ENCODE results near the gene ELOVL1.
"Not testable (repeated sequence)": the region's sequence is repeated elsewhere in the genome, so short reads cannot be mapped to it uniquely, and the experiment has no call there.

ELOVL1 gene

DNA sequence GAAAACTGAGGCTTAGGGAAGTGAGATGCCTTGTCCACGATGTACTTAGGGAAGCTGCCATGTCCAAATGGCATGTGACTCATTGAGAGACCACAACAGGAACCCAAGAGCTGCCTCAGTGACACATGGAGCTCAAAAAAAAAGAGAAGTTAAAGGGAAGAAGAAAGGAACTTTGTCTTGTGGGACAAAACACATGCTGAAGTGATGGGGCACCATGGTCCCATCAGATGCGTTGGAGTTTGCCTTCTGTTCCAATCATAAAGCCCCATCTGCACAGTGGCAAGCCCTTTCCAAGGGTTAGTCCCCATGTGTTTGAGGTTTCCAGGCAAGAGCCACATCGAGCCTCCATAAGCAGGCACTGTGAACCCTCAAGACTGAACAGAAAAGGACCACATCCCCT lies 13.8 kb upstream of the ELOVL1 start:
- no peak for DNase-seq (ENCODE audit: low read depth)

DNA sequence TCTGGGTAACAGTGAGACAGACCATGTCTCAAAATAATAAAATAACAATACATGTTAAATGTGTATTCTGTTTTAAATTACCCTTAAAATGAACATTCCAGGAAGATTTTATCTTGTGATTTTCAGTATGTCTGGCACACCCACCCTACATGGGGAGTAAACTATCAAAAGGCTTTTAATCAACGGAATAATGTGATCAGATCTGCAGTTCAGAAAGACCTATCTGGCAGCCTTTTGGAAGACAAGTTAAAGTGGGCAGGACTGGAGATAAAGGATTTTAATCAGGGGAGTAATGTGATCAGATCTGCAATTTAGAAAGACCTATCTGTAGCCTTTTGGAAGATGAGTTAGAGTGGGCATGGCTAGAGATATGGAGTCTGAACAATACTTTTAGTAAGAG lies 11.7 kb upstream of the ELOVL1 start:
- no peak for DNase-seq (ENCODE audit: low read depth)

DNA sequence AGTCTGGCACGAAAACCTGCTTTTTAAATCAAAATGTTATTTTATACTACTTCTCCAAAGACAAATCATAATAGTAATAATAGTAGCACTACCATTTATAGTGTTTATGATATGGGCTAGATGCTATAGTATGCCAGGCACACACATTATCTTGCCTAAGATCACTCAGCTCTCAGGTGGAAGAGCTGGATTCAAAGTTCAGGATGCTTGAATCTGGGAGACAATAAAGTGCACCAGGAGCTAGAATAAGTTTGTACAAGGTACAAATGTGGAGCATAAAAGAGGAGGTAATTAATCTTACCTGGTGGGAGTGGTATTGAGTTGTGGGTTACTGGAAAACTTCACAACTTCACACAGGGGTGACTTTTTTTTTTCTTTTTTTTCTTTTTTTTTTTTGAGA lies 10.0 kb upstream of the ELOVL1 start:
- no peak for DNase-seq (ENCODE audit: low read depth)

DNA sequence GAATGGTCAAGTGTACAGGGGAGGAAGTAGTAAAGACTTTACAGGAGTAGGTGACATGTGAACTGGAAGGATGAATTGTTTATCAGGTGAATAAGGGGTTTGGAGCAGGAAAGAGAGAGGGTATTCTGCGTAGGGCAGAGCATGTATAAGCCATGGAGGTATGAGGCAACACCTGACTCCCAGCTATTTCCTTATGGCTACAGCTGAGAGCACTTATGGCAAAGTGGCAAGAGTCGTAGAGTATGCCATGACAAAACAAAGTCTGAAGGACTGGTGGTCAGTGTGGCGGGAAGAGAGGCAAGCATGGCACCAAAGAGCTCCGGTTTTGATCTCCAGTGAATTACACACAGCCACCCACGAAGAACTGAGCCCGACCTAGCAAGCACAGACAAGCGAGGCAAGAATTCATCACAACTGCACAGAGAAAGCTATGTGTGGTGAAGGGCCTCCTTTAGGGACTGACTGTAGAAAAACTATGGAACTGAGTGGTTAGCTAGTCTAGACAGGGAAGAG lies 9.0 kb upstream of the ELOVL1 start:
- DNase-seq (ENCODE audit: low read depth): no peak

DNA sequence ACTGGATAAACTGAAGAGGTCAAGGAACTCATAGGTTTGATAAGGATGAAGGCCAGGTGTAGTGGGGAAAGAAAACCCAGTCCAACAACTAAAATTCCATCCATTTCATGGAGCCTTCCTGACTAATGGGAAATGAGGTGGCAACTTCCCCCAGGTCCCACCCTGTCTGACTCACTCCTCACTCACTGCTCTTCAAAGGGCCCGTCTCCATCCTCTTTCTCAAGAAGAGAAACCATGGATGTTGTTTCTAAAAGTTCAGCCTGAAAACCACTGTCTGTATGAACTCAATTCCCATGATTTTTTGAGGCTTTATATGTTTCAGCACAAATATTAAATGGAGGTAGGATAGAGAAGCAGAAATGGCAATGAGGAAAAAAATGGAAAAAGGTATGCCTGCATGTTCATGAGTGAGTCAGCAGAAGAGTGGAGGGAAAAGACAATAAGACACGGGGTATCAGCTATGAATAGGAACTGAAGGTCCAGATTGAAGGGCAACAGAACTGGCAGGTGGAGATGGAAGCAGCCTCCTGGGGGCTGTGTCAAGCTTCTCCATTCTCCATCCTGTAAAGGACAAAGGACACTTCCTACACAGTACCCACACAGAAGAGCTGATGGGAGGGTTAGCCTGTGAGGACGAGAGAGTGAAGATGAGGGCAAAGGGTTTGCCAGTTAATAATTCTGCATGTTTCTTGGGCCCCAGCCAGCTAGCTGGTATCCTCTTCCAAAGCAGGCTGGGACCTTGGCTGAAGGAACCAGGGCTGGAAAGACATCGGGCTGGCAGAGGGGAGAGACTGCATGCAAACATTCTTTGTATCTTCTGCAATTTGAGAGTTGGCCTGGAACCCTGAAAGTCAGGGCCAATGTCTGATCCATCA lies 5.5 kb upstream of the ELOVL1 start:
- DNase-seq (ENCODE audit: low read depth): no peak

DNA sequence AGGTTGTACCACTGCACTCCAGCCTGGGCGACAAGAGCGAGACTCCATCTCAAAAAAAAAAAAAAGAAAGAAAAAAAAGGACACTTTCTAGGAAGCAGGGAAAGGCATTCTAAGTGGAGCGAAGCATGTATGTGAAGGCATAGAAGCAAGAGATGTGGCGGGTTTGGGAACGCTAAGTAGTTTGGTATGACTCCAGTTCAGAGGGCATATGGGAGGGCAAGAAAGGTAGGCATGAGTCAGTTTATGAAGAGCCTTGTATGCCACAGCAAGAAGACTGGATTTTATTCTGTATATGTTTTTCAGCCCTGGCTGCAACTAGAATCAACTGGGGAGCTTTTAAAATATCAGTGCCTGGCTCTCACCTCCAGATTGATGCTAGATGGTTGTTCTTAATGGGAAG lies 4.4 kb upstream of the ELOVL1 start:
- DNase-seq (ENCODE audit: low read depth): no peak

DNA sequence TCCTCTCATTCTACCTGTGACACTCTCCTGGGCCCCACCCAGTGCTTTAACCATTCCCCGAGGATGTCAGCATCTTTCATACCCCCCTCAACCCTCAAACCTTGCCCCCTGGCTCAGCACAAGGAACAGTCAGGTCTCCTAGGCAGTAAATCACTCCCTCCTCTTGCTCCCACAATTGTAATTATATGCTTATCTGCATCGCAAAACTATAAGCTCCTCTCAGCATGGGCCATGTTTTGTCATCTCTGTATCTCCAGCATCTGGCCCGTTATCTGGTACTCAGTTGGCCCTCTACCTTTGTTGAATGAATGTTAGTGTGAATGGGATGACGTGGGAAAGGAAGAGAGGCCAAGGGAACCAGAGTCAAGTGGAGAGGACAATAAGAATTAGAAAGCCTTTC lies 2.8 kb upstream of the ELOVL1 start:
- no peak for DNase-seq (ENCODE audit: low read depth)

DNA sequence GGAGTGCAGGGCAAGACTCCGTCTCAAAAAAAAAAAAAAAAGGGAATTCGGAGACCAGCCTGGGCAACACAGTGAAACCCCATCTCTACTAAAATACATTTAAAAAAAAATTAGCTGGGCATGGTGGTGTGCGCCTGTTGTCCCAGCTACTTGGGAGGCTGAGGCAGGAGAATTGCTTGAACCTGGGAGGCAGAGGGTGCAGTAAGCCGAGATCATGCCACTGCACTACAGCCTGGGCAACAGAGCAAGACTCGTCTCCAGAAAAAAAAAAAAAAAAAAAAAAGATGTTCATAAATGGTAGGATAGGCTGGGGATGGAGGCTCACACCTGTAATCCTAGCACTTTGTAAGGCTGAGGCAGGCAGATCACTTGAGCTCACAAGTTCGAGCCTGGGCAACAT lies 2.0 kb upstream of the ELOVL1 start:
- not testable (repeated sequence) for DNase-seq (ENCODE audit: low read depth)

DNA sequence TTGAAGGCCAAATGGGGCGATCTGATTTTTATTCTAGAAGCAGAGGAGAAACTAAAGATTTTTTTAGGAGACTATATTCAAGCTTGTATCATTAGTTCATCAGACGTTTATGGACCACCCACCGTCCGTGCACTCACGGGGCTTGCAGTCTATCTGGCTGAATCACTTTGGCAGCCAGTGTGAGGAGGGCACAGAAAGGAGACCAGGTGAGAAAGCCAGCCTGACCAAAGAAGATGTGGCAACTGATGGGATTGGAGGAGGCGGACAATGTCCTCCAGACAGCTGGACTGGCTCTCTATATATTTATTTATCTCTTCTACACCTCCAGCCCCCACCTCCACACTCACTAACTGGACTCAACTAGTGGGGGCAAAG lies 822 bp upstream of the ELOVL1 start:
- no peak for DNase-seq (ENCODE audit: low read depth)

DNA sequence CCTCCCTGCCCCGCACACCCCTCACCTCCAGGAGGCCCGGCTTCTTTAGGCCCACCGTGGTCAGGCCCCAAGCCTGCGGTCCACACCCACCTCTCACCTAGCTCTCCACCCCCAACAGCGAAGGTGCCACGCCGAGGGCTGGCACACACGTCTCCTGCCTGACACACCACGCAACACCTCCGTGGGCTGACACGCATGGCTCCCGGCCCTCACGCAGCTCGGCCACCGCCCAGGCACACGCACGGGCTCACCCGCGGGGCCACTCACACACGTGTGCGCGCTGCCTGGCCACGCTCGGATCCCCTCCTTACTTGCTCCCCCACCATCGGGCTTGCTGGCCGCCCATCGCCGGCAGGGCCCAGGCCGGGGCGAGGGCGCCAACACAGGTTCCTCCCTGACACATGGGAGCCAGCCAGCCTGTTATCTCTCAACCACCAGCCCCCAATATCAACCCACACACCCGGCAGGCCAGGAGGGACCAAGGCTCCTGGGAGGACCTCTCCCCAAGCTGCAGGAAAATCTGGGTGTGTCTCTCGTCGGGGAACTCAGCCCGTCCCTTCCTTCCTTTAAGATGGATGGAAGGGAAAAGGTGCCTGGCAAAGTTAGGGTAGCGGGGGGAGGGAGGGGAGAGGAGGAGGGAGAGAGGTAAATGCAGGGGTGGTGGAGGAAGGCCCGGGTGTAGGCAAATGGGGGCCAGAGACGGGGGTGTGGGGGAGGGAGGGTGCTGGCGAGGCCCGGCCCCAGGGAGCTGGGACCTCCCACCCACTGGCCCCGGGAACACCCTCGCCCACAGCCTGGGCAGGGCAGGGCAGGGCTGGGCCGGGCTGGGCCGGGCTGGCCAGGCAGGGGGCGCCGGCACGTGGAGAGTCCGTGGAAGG lies 546 bp downstream of the ELOVL1 start:
- DNase-seq (ENCODE audit: low read depth): peak; percentile 21

DNA sequence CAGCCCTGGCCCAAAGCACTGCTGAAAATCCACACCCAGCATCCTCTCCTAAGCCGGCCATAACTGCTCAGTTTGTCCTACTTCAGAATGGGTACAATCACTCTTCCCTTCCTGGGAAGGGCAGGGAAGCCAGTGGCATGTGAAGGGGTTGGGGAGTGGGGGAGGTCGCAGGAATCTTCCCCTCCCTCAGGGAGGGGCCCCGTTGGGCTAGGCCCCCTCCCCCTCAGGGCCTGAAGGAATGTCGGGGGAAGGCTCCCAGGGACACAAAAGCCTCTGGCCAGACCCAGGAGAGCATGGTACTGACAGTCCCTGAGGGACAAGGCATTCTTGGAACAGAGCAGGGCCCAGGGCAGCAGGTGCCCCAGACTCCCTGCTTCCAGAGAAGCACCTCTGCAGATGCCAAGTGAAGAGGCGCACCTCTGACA lies 1.2 kb downstream of the ELOVL1 start:
- DNase-seq (ENCODE audit: low read depth): no peak

DNA sequence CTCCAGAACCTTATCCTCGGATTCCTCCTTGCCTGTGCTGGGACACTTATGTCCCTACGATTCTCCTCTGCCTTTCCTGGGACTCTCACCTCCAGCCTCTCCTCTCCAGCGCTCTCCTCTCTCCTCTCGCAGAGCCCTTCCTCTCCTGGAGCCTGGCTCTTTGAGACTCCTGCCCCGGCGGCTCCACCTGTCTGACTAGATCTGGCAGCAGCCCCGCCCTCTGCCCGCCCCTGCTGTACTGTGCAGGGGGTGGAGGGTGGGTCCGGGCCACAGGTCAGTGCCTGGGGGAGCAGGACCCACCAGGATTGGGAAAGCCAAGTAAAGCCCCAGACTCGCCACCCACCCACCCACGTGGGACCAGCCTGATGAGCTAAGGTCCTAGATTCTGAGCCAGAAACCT lies 1.6 kb downstream of the ELOVL1 start:
- peak; percentile 13 for DNase-seq (ENCODE audit: low read depth)

DNA sequence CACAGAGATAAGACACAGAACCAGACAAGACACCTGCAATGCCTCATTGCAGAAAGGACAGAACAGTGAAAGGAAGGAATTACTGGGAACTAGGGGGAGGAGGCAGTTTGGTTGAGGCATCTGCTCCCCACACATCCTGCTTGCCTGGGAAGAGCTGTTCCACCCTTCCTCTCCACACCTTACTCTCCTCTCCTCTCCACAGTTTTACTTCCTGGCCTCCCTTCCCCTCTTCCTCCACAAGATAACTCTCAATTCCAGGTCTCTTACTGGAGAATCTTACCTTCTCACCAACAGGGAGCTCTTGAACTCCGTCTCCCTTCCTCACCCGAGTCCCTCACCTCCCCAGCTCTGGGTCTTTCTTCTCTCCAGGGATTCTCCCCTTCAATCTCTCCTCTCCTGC lies 2.1 kb downstream of the ELOVL1 start:
- no peak for DNase-seq (ENCODE audit: low read depth)

DNA sequence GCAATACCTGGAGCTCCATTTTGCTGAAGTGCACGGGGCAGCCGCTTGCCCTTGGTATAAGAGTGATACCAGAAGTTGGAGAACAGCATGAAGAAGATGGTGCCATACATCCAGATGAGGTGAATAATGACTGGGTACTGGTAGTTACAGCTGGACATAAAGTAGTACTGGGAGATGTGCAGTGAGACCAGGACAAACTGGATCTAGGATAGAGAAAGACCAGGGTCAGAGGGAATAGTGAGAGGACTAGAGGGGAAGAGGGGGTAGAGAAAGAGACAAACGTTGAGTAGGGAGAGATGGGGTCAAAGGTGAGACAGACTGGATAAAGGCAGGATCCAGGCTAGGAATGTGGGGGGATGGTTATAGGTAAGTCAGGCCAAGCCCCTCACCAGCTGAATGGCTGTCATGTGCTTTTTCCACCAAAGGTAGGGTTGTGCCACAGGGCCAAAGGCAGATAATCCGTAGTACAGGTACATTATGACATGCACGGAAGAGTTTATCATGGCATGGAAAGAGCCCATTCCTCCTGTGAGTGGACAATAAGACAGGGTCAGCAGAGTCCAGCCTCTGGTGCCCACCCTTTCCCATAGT lies 3.8 kb downstream of the ELOVL1 start:
- no peak for DNase-seq (ENCODE audit: low read depth)

DNA sequence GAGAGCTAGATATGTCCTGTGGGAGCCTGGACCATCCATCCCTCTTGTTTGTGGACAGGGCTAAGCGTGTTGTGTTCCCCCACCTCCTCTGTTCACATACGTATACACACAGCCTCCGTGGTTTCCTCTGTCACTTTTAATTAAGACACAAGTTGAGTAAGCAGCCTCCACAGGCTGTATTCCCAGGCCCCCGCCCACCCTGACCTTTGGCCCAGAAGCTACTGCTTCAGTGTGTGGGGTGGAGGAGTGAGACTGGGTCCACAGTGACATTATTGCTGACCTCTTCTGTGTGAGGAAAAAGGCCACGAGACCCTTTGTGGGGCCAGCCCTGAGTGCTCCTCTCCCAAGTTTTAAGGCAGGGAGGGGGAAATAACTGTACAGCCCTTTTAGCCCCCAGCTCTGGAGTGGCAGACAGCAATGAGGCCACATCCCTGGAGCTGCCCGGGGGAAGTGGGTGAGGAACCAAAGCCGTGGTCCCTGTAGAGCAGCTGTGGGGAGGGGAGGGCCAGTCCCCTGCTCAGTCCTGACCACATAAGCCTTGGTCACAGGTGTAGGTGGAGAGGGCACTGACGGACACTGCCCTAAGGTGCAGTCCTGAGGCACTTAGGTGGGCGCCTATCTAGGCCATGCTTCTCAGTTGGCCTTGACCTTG lies 4.4 kb downstream of the ELOVL1 start:
- no peak for DNase-seq (ENCODE audit: low read depth)

DNA sequence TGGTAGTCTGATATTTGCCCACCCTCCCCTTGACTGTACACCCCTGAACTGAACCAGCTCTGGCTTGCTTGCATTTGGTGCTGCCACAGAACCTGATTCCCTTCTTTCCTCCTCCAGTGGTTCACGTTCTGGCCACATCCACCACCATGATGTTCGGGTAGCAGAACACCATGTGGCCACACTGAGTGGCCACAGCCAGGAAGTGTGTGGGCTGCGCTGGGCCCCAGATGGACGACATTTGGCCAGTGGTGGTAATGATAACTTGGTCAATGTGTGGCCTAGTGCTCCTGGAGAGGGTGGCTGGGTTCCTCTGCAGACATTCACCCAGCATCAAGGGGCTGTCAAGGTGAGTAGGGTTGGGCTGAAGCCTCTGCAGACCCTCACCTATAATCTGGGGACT lies 7.2 kb downstream of the ELOVL1 start:
- DNase-seq (ENCODE audit: low read depth): no peak

DNA sequence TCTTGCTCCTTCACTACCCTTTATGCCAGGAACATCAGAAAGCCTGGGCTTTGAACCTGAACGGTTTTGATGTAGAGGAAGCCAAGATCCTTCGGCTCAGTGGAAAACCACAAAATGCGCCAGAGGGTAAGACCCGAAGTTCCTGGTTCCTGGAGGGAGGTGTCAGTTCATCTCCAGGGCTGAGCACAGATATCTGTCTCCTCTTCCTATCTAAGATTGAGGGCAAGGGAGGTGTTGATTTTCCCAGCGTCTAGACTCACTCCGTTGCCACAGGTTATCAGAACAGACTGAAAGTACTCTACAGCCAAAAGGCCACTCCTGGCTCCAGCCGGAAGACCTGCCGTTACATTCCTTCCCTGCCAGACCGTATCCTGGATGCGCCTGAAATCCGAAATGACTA lies 8.1 kb downstream of the ELOVL1 start:
- DNase-seq (ENCODE audit: low read depth): no peak

DNA sequence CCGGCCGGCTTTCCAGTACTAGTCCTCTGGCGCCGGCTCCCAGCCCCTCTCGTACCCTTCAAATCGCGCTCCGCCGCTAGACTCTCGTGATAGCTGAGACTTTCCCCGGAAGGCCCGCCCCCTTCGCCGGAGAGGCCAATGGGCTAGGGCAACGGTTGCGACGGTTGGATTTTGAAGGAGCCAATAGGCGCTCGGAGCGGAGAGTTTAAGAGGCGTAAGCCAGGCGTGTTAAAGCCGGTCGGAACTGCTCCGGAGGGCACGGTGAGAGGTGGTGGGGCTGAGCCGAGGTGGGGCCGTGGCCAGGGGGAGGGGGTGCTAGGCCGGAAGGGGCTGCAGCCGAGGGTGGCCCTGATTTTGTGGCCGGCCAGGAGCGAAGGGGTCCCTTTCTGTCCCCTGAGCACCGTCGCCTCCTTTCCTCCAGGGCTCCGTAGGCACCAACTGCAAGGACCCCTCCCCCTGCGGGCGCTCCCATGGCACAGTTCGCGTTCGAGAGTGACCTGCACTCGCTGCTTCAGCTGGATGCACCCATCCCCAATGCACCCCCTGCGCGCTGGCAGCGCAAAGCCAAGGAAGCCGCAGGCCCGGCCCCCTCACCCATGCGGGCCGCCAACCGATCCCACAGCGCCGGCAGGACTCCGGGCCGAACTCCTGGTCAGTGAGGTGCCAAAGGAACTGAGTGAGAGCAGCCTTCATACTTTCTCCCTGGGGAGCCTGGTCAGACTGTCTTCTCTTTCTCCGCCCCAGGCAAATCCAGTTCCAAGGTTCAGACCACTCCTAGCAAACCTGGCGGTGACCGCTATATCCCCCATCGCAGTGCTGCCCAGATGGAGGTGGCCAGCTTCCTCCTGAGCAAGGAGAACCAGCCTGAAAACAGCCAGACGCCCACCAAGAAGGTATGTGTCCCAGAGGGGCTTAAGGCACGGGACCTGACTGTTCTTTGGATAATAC lies 8.8 kb downstream of the ELOVL1 start, which contains the start of gene CDC20:
TSS of gene CDC20 (plus strand) at position 236 of the 948 bp plus-strand sequence. CDS start at position 471, 235 bp downstream.
- peak; percentile 99 for DNase-seq (ENCODE audit: low read depth)

DNA sequence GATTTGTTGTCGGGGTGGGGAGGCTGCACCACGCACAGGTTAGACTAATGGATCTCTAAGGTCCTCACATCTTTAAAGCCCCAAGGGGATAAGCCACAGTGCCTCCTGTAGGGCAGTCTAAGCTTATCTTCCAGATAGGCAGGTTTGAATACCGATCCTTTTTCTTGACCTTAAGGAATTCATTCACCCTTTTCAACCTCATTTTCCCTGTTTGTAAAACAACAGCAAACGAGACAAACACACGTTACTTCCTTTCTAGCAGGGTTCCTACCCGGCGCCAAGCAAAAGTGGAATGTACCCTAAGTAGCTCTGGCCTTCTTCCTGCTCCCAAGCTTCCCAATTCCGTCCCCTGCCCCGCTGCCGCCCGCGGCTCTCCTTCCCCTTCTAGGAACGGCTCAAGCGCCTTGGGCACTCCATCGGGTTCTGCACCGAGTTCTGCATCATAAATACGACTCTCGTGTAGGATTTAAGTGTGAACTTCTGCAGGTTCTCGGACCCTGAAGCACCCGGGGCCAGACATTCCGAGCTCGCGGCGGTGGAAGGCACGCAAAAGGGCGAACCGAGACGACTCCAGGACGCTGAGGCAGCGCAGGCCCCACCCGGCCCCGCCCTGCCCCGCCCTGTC lies 9.6 kb downstream of the ELOVL1 start:
- no peak for DNase-seq (ENCODE audit: low read depth)

DNA sequence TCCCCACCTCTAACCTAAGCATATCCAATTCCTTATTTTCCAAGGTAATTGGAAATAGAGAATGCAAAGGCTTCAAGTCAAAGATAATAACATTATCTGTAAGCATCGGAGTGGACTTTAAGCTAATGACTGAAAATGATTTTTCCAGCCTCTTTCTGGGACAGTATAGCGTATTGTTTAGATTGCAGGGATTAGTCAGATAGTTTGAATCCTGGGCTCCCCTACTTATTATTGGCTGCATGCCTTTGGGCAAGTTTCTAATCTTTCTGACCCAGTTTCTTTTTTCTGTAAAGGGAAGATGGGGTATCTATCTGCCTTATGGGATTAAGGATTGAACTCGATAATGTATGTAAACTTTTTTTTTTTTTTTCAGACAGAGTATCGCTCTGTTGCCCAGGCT lies 10.6 kb downstream of the ELOVL1 start:
- DNase-seq (ENCODE audit: low read depth): no peak

Measured in activated T-cell treated with anti-CD3 and anti-CD28 coated beads for 48 hours (primary cell).